SK-N-SH (cell line): ENCODE measurements around the gene ART4. TPM values are rescaled to one million over a fixed set of nuclear protein-coding genes. Genes with fewer than 3 reads are reported as not detected.

Source experiments
- CTCF ChIA-PET: fragments of 300-600, 350-600 bp; formaldehyde crosslinking; extraction: SDS; loops from one replicate; lab custom pipeline; 2021; lab: Yijun Ruan, JAX
- POLR2A ChIA-PET: fragments of 350-600 bp; sonication (Branson Sonifier 250); formaldehyde crosslinking; extraction: SDS; loops from one replicate; lab custom pipeline; 2020; ENCODE audit warnings: antibody characterized with exemption, inconsistent platforms; lab: Yijun Ruan, JAX
- DNase-seq: peaks from one replicate; pipeline ENCODE4 v3.0.0; 2012
- H2AFZ ChIP-seq: fragments of 200-600 bp; sonication (generic); 2 replicates; pipeline ENCODE4 v1.8.1; 2016; ENCODE audit warnings: antibody characterized with exemption, mild to moderate bottlenecking, low read depth
- H3F3A ChIP-seq: fragments of 200-600 bp; sonication (generic); replicated peaks from 2 replicates; pipeline ENCODE3; 2016; ENCODE audit warnings: antibody characterized with exemption, mild to moderate bottlenecking; ENCODE audit not compliant: insufficient read depth
- H3K27ac ChIP-seq, 2 experiments: fragments of 200-500 bp in 1 of 2; fragments of 200-600 bp in 1 of 2; sonication (Bioruptor generic) in 1 of 2; sonication (generic), shearing (Covaris generic) in 1 of 2; 2 replicates each; pipeline versions ENCODE4 v1.5.1 to v1.6.1; 2014 to 2016; ENCODE audit warnings: low read depth in 2 of 2, inconsistent platforms in 1 of 2, low read length in 1 of 2, mild to moderate bottlenecking in 1 of 2, mixed read lengths in 1 of 2
- H3K27me3 ChIP-seq: fragments of 200-600 bp; sonication (generic), shearing (Covaris generic); 2 replicates; pipeline ENCODE4 v1.6.1; 2016; ENCODE audit warnings: mixed run types; ENCODE audit not compliant: insufficient read depth
- H3K36me3 ChIP-seq, 2 experiments: fragments of 200-500 bp in 1 of 2; fragments of 200-600 bp in 1 of 2; sonication (Bioruptor generic) in 1 of 2; sonication (generic) in 1 of 2; replicated peaks in 1 of 2; 2 replicates each; pipeline versions ENCODE3 to v1.5.1; 2014 to 2016; ENCODE audit warnings: low read length in 1 of 2, mild to moderate bottlenecking in 1 of 2; ENCODE audit not compliant: insufficient read depth in 2 of 2, control insufficient read depth in 1 of 2
- H3K4me1 ChIP-seq, 2 experiments: fragments of 200-500 bp in 1 of 2; fragments of 200-600 bp in 1 of 2; sonication (Bioruptor generic) in 1 of 2; sonication (generic), shearing (Covaris generic) in 1 of 2; 2 replicates each; pipeline versions ENCODE4 v1.5.1 to v1.6.1; 2014 to 2016; ENCODE audit warnings: low read depth in 1 of 2, low read length in 1 of 2, mixed run types in 1 of 2; ENCODE audit not compliant: insufficient read depth in 2 of 2, control insufficient read depth in 1 of 2
- H3K4me2 ChIP-seq: fragments of 200-600 bp; sonication (generic), shearing (Covaris generic); 2 replicates; pipeline ENCODE4 v1.6.1; 2017; ENCODE audit warnings: mixed run types
- H3K4me3 ChIP-seq, 2 experiments: fragments of 200-500 bp in 1 of 2; fragments of 200-600 bp in 1 of 2; sonication (Bioruptor generic) in 1 of 2; sonication (generic), shearing (Covaris generic) in 1 of 2; 2 replicates each; pipeline versions ENCODE4 v1.5.1 to v1.8.1; 2014 to 2016; ENCODE audit warnings: low read depth in 2 of 2, inconsistent platforms in 1 of 2, low read length in 1 of 2, mild to moderate bottlenecking in 1 of 2, mixed read lengths in 1 of 2, moderate library complexity in 1 of 2
- H3K79me2 ChIP-seq: fragments of 200-600 bp; sonication (generic); 2 replicates; pipeline ENCODE4 v1.8.1; 2017; ENCODE audit warnings: mild to moderate bottlenecking; ENCODE audit not compliant: insufficient read depth
- H3K9ac ChIP-seq: fragments of 200-600 bp; sonication (generic); 2 replicates; pipeline ENCODE4 v1.6.1; 2017; ENCODE audit warnings: mixed run types
- H3K9me2 ChIP-seq: fragments of 200-600 bp; sonication (generic); 2 replicates; pipeline ENCODE4 v1.6.1; 2017; ENCODE audit warnings: mixed run types
- H3K9me3 ChIP-seq: fragments of 200-600 bp; sonication (generic); 2 replicates; pipeline ENCODE4 v1.6.1; 2017; ENCODE audit warnings: mixed run types, mild to moderate bottlenecking, moderate library complexity
- H4K20me1 ChIP-seq: fragments of 200-600 bp; sonication (generic); 2 replicates; pipeline ENCODE4 v1.6.1; 2017; ENCODE audit warnings: mild to moderate bottlenecking, mixed run types; ENCODE audit not compliant: insufficient read depth
- CHD2 ChIP-seq: fragments of 150-350 bp; IDR thresholded peaks from 2 replicates; pipeline ENCODE4 v1.6.1; 2018; ENCODE audit warnings: low read length; ENCODE audit not compliant: partially characterized antibody
- CTCF ChIP-seq: fragments of 200-600 bp; sonication (generic); IDR thresholded peaks from 2 replicates; pipeline ENCODE4 v1.6.1; 2017; ENCODE audit warnings: antibody characterized with exemption, mild to moderate bottlenecking, moderate library complexity
- EP300 ChIP-seq, 2 experiments: IDR thresholded peaks; 2 replicates each; pipeline versions ENCODE4 v1.4.0 to v1.6.1; 2012; ENCODE audit warnings: borderline replicate concordance in 1 of 2, low read depth in 1 of 2, low read length in 1 of 2
- EZH2phosphoT487 ChIP-seq: fragments of 200-600 bp; sonication (generic); IDR thresholded peaks from 2 replicates; pipeline ENCODE4 v1.6.1; 2017; ENCODE audit warnings: low read depth, mixed run types, mild to moderate bottlenecking, antibody characterized with exemption, moderate library complexity, borderline replicate concordance
- FOSL2 ChIP-seq: IDR thresholded peaks from 2 replicates; pipeline ENCODE4 v1.4.0; 2012; ENCODE audit warnings: low read depth, mild to moderate bottlenecking, moderate library complexity, borderline replicate concordance
- FOXM1 ChIP-seq: IDR thresholded peaks from 2 replicates; pipeline ENCODE4 v1.4.0; 2012; ENCODE audit warnings: low read depth, mild to moderate bottlenecking
- MAX ChIP-seq: IDR thresholded peaks from 2 replicates; pipeline ENCODE4 v1.4.0; 2012; ENCODE audit warnings: low read depth
- MXI1 ChIP-seq: IDR thresholded peaks from 2 replicates; pipeline ENCODE4 v1.6.1; 2012; ENCODE audit warnings: mild to moderate bottlenecking, low read depth, low read length, improper control_type of control experiment
- PBX3 ChIP-seq: IDR thresholded peaks from 2 replicates; pipeline ENCODE4; 2012
- RCOR1 ChIP-seq: fragments of 150-350 bp; IDR thresholded peaks from 2 replicates; pipeline ENCODE4 v1.6.1; 2017; ENCODE audit warnings: antibody characterized with exemption, low read length
- REST ChIP-seq: IDR thresholded peaks from 2 replicates; pipeline ENCODE4 v1.6.1; 2012; ENCODE audit warnings: mild to moderate bottlenecking, low read depth, low read length, moderate library complexity
- SIN3A ChIP-seq: IDR thresholded peaks from 2 replicates; pipeline ENCODE4 v1.6.1; 2012; ENCODE audit warnings: low read depth, mild to moderate bottlenecking, low read length, moderate library complexity, borderline replicate concordance
- SMC3 ChIP-seq: IDR thresholded peaks from 2 replicates; pipeline ENCODE4 v1.6.1; 2012; ENCODE audit warnings: low read depth, low read length, improper control_type of control experiment
- TCF12 ChIP-seq: IDR thresholded peaks from 2 replicates; pipeline ENCODE4 v1.4.0; 2012
- USF2 ChIP-seq: fragments of 150-350 bp; IDR thresholded peaks from 2 replicates; pipeline ENCODE4 v1.6.1; 2017; ENCODE audit warnings: antibody characterized with exemption, low read length, low read depth, borderline replicate concordance
- YY1 ChIP-seq: IDR thresholded peaks from 2 replicates; pipeline ENCODE4 v1.4.0; 2012; ENCODE audit warnings: low read depth, mild to moderate bottlenecking
- WGBS: methylation state at CpG from one replicate; pipeline ENCODE4 v1.1.6; 2017; ENCODE audit warnings: low lambda C conversion rate; 5-methylcytosine and 5-hydroxymethylcytosine counted together
- polyA plus RNA-seq, 3 experiments: library from polyadenylated mRNA; depleted of rRNA; stranded (reverse); fragments of >200 nt; gene quantifications; 2 replicates each; pipeline ENCODE4 v1.2.3, GENCODE V29; 2012

Gene ART4
- polyA plus RNA-seq, 1 of the 3 experiments (the other 2 are of a cell fraction): not detected

- 77% methylated on average over 4 of the region's 4 CpGs for WGBS
- peaks cover 86 to 89% of the 10 kb centered on the region in 2 experiments for H3K36me3 ChIP-seq
- peaks cover 7% of the 10 kb centered on the region for H3F3A ChIP-seq
- H4K20me1 ChIP-seq: no peaks in the 10 kb centered on the region
- no peak overlapping the region; a peak in 1 of 4 replicates for H3K27ac ChIP-seq
- H3K27me3 ChIP-seq: no peaks in the 10 kb centered on the region
- no peaks in the 10 kb centered on the region; a peak in 1 of 4 replicates for H3K4me1 ChIP-seq
- CTCF ChIA-PET: interaction anchor here (0.7 to 2.1 kb wide), 2 partner anchors 25 to 1728 kb away, joined by 3 to 4 read pairs; no protein-coding TSS in a partner anchor
- no peak overlapping the region for H3K4me3 ChIP-seq
- no peaks in the 10 kb centered on the region for H3K9me2 ChIP-seq
- POLR2A ChIA-PET: no interaction called here
- no peak overlapping the region for H3K9ac ChIP-seq
- no peak overlapping the region for H2AFZ ChIP-seq
- no peak overlapping the region for H3K4me2 ChIP-seq
- DNase-seq: no peak
- TF ChIP-seq EZH2phosphoT487 (no peak), CTCF (no peak), SIN3A (no peak), REST (no peak), FOXM1 (no peak), RCOR1 (no peak), FOSL2 (no peak), CHD2 (no peak), EP300 (IDR thresholded peaks at IDR 0.05; ENCODE audit: borderline replicate concordance in 1 of 2, low read depth in 1 of 2, low read length in 1 of 2) (no peak), MAX (no peak), MXI1 (no peak), TCF12 (no peak), SMC3 (no peak), USF2 (no peak), PBX3 (no peak), YY1 (no peak)
- H3K9me3 ChIP-seq: no peaks in the 10 kb centered on the region
- peaks cover 58% of the 10 kb centered on the region for H3K79me2 ChIP-seq
Observed at GRCh38 chr12:14795028-14795448, 48.3 kb downstream of the ART4 start.
